Measurements from ENCODE around the gene PCDHGC5. TPM values are rescaled to one million over a fixed set of nuclear protein-coding genes. Genes with fewer than 3 reads are reported as not detected.
A peak's percentile ranks its signal among the peaks of the same experiment; 100 is the strongest.

The PCDHGC5 gene
- 0.19 TPM for total RNA-seq
- polyA plus RNA-seq: 0.11 TPM
- long read RNA-seq, donor 1: 0 reads
- long read RNA-seq, donor 2: 0 reads
- long read RNA-seq, donor 3: 0 reads
- long read RNA-seq, donor 4: 0 reads
- long read RNA-seq, donor 5, partial matches to known transcripts: 0 of 1 reads
- long read RNA-seq, donor 5, other reads (novel, unspliced or antisense): 0 of 1 reads
- long read RNA-seq, donor 6: 0 reads
- long read RNA-seq, donor 7: 0 reads
- long read RNA-seq, donor 8: 0 reads
- long read RNA-seq, donor 9: 0 reads
- long read RNA-seq, donor 10: 0 reads

- WGBS: 84% methylated on average over 14 of the region's 14 CpGs
- peaks cover 0 to 25% of the 10 kb centered on the region in 2 donors for H3K4me1 ChIP-seq (ENCODE audit: control insufficient read depth in 2 of 2, insufficient read depth in 2 of 2, low read length in 2 of 2)
Measured at GRCh38 chr5:141488591-141489561, at the start of gene PCDHGC5. Gene PCDHGC5, plus strand, starts transcription at chr5:141489081. Its CDS starts 160 bp downstream, at chr5:141489241.

GRCh38 chr5:141439411-141440141, 49.3 kb upstream of the PCDHGC5 start:
- H3K4me1 ChIP-seq (ENCODE audit: control insufficient read depth in 2 of 2, insufficient read depth in 2 of 2, low read length in 2 of 2): no peaks in the 10 kb centered on the region
- H3K4me3 ChIP-seq (ENCODE audit: low read length in 2 of 2): no peak overlapping the region
- no peaks in the 10 kb centered on the region for H3K36me3 ChIP-seq (ENCODE audit: control insufficient read depth in 2 of 2, insufficient read depth in 2 of 2, low read length in 1 of 2)
- peaks cover 0 to 11% of the 10 kb centered on the region in 2 donors for H3K27me3 ChIP-seq (ENCODE audit: control insufficient read depth in 2 of 2, insufficient read depth in 1 of 2, low read length in 1 of 2)
- 79% methylated on average over 10 of the region's 10 CpGs for WGBS
- no peak overlapping the region for H3K27ac ChIP-seq (ENCODE audit: low read depth in 1 of 2, low read length in 1 of 2)
- no peak for DNase-seq (ENCODE audit: low read depth in 6 of 9, low spot score in 9 of 9)
- H3K9me3 ChIP-seq (ENCODE audit: control insufficient read depth in 2 of 2, insufficient read depth in 1 of 2, low read length in 1 of 2): peaks cover 0 to 8% of the 10 kb centered on the region in 2 donors

More at GRCh38 chr5:141488591-141489561, at the start of gene PCDHGC5:
- no peak within 1 kb of the TSS for H3K27ac ChIP-seq (ENCODE audit: low read depth in 1 of 2, low read length in 1 of 2)
- peaks cover 1 to 9% of the 10 kb centered on the region in 2 donors for H3K9me3 ChIP-seq (ENCODE audit: control insufficient read depth in 2 of 2, insufficient read depth in 1 of 2, low read length in 1 of 2)
- no peak within 1 kb of the TSS for H3K4me3 ChIP-seq (ENCODE audit: low read length in 2 of 2)
- DNase-seq (ENCODE audit: low read depth in 6 of 9, low spot score in 9 of 9): no peak
- no peaks in the 10 kb centered on the region for H3K36me3 ChIP-seq (ENCODE audit: control insufficient read depth in 2 of 2, insufficient read depth in 2 of 2, low read length in 1 of 2)
- H3K27me3 ChIP-seq (ENCODE audit: control insufficient read depth in 2 of 2, insufficient read depth in 1 of 2, low read length in 1 of 2): peaks cover 44 to 97% of the 10 kb centered on the region in 2 donors

- 96% methylated on average over 9 of the region's 9 CpGs for WGBS
- DNase-seq (ENCODE audit: low read depth in 6 of 9, low spot score in 9 of 9): no peak
- Histone ChIP-seq H3K4me1 (ENCODE audit: control insufficient read depth in 2 of 2, insufficient read depth in 2 of 2, low read length in 2 of 2) (no peaks in the 10 kb centered on the region), H3K4me3 (ENCODE audit: low read length in 2 of 2) (no peak overlapping the region), H3K27me3 (ENCODE audit: control insufficient read depth in 2 of 2, insufficient read depth in 1 of 2, low read length in 1 of 2) (peaks cover 0 to 11% of the 10 kb centered on the region in 2 donors), H3K9me3 (ENCODE audit: control insufficient read depth in 2 of 2, insufficient read depth in 1 of 2, low read length in 1 of 2) (peaks cover 0 to 8% of the 10 kb centered on the region in 2 donors), H3K27ac (ENCODE audit: low read depth in 1 of 2, low read length in 1 of 2) (no peak overlapping the region), H3K36me3 (ENCODE audit: control insufficient read depth in 2 of 2, insufficient read depth in 2 of 2, low read length in 1 of 2) (no peaks in the 10 kb centered on the region)
Measured at GRCh38 chr5:141440341-141440740, 48.5 kb upstream of the PCDHGC5 start.

GRCh38 chr5:141441571-141442170, 47.2 kb upstream of the PCDHGC5 start:
- no peaks in the 10 kb centered on the region for H3K36me3 ChIP-seq (ENCODE audit: control insufficient read depth in 2 of 2, insufficient read depth in 2 of 2, low read length in 1 of 2)
- H3K27ac ChIP-seq (ENCODE audit: low read depth in 1 of 2, low read length in 1 of 2): no peak overlapping the region
- no peak for DNase-seq (ENCODE audit: low read depth in 6 of 9, low spot score in 9 of 9)
- H3K27me3 ChIP-seq (ENCODE audit: control insufficient read depth in 2 of 2, insufficient read depth in 1 of 2, low read length in 1 of 2): peaks cover 0 to 11% of the 10 kb centered on the region in 2 donors
- WGBS: 67% methylated on average over 50 of the region's 50 CpGs
- H3K4me1 ChIP-seq (ENCODE audit: control insufficient read depth in 2 of 2, insufficient read depth in 2 of 2, low read length in 2 of 2): no peaks in the 10 kb centered on the region
- H3K4me3 ChIP-seq (ENCODE audit: low read length in 2 of 2): no peak overlapping the region
- peaks cover 0 to 8% of the 10 kb centered on the region in 2 donors for H3K9me3 ChIP-seq (ENCODE audit: control insufficient read depth in 2 of 2, insufficient read depth in 1 of 2, low read length in 1 of 2)

GRCh38 chr5:141465351-141465750, 23.5 kb upstream of the PCDHGC5 start:
- WGBS: 98% methylated on average over 3 of the region's 3 CpGs
- H3K4me1 ChIP-seq (ENCODE audit: control insufficient read depth in 2 of 2, insufficient read depth in 2 of 2, low read length in 2 of 2): no peaks in the 10 kb centered on the region
- H3K36me3 ChIP-seq (ENCODE audit: control insufficient read depth in 2 of 2, insufficient read depth in 2 of 2, low read length in 1 of 2): no peaks in the 10 kb centered on the region
- H3K27ac ChIP-seq (ENCODE audit: low read depth in 1 of 2, low read length in 1 of 2): no peak overlapping the region
- no peak for DNase-seq (ENCODE audit: low read depth in 6 of 9, low spot score in 9 of 9)
- H3K9me3 ChIP-seq (ENCODE audit: control insufficient read depth in 2 of 2, insufficient read depth in 1 of 2, low read length in 1 of 2): no peaks in the 10 kb centered on the region
- no peak overlapping the region for H3K4me3 ChIP-seq (ENCODE audit: low read length in 2 of 2)
- peaks cover 0 to 2% of the 10 kb centered on the region in 2 donors for H3K27me3 ChIP-seq (ENCODE audit: control insufficient read depth in 2 of 2, insufficient read depth in 1 of 2, low read length in 1 of 2)

GRCh38 chr5:141475625-141476131, 13.2 kb upstream of the PCDHGC5 start, which contains the start of gene PCDHGC3:
Gene PCDHGC3, plus strand, starts transcription at chr5:141475966. Its CDS starts 151 bp downstream, at chr5:141476117.
- WGBS: 2% methylated on average over 28 of the region's 28 CpGs
- H3K4me1 ChIP-seq (ENCODE audit: control insufficient read depth in 2 of 2, insufficient read depth in 2 of 2, low read length in 2 of 2): peaks cover 2 to 3% of the 10 kb centered on the region in 2 donors
- peak within 1 kb of the TSS; percentile 65 to 68 for H3K27ac ChIP-seq (ENCODE audit: low read depth in 1 of 2, low read length in 1 of 2)
- peak in 2 of 9 donors; percentile 30 to 59 for DNase-seq (ENCODE audit: low read depth in 6 of 9, low spot score in 9 of 9)
- H3K4me3 ChIP-seq (ENCODE audit: low read length in 2 of 2): peak within 1 kb of the TSS; percentile 43
- peaks cover 28 to 64% of the 10 kb centered on the region in 2 donors for H3K27me3 ChIP-seq (ENCODE audit: control insufficient read depth in 2 of 2, insufficient read depth in 1 of 2, low read length in 1 of 2)
- H3K36me3 ChIP-seq (ENCODE audit: control insufficient read depth in 2 of 2, insufficient read depth in 2 of 2, low read length in 1 of 2): no peaks in the 10 kb centered on the region
- H3K9me3 ChIP-seq (ENCODE audit: control insufficient read depth in 2 of 2, insufficient read depth in 1 of 2, low read length in 1 of 2): peaks cover 0 to 11% of the 10 kb centered on the region in 2 donors

- peaks cover 28 to 64% of the 10 kb centered on the region in 2 donors for H3K27me3 ChIP-seq (ENCODE audit: control insufficient read depth in 2 of 2, insufficient read depth in 1 of 2, low read length in 1 of 2)
- H3K27ac ChIP-seq (ENCODE audit: low read depth in 1 of 2, low read length in 1 of 2): peak overlapping the region; percentile 65 to 68
- peak overlapping the region; percentile 43 for H3K4me3 ChIP-seq (ENCODE audit: low read length in 2 of 2)
- WGBS: 3% methylated on average over 58 of the region's 58 CpGs
- H3K36me3 ChIP-seq (ENCODE audit: control insufficient read depth in 2 of 2, insufficient read depth in 2 of 2, low read length in 1 of 2): no peaks in the 10 kb centered on the region
- peaks cover 2 to 3% of the 10 kb centered on the region in 2 donors for H3K4me1 ChIP-seq (ENCODE audit: control insufficient read depth in 2 of 2, insufficient read depth in 2 of 2, low read length in 2 of 2)
- no peak for DNase-seq (ENCODE audit: low read depth in 6 of 9, low spot score in 9 of 9)
- H3K9me3 ChIP-seq (ENCODE audit: control insufficient read depth in 2 of 2, insufficient read depth in 1 of 2, low read length in 1 of 2): peaks cover 0 to 11% of the 10 kb centered on the region in 2 donors
Measured at GRCh38 chr5:141476132-141476911, 12.6 kb upstream of the PCDHGC5 start.
